Measurements from ENCODE around the gene FAM229A.
A peak's percentile ranks its signal among the peaks of the same experiment; 100 is the strongest.
"Not testable (repeated sequence)": the region's sequence is repeated elsewhere in the genome, so short reads cannot be mapped to it uniquely, and the experiment has no call there.

Gene FAM229A

DNA sequence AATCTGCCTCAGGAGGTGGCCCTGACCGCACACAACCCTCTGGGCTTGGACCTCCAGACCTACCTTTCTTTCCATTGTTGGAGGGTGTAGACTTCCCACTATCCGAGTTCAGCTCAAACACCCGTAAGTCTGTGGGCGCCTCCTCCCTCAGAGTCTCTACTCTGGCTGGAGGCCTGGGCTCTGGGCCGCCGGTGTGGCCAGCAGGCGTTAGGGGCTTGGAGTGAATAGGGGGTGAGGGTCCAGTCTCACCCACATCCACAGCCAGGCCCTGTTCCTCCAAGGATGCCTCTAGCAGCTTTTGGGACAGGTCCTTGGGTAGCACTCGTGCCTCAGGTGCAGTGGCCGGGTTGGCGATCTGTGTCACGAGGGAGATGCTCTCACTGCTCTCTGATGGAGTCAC lies 13.9 kb upstream of the FAM229A start:
- DNase-seq = no peak

DNA sequence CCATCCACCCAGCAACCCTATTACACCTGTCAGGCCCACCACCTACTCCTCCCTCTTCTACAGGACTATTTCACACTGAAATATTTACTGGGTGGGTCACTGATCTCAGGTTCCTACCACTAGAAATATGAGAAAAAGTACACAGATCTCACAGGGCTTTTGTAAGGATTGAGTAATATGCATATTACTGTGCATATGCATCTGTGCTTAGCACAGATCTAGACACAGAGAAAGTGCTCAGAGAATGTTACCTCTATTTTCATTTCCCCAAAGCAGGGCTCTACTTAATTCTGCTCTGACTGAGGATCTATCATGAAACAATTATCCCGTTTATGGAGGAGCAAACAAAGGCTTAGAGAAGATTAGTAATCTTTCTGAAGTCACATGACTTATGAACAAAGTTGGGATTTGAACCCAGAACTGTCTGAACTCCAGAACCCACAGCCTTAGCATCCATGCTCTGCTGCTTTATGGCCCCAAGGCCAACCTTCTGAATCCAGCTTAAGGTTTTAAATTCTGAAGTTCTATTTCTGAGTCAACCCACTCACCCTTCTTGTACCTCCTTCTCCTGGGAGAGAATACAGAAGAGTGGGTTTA lies 11.8 kb upstream of the FAM229A start:
- no peak for DNase-seq

DNA sequence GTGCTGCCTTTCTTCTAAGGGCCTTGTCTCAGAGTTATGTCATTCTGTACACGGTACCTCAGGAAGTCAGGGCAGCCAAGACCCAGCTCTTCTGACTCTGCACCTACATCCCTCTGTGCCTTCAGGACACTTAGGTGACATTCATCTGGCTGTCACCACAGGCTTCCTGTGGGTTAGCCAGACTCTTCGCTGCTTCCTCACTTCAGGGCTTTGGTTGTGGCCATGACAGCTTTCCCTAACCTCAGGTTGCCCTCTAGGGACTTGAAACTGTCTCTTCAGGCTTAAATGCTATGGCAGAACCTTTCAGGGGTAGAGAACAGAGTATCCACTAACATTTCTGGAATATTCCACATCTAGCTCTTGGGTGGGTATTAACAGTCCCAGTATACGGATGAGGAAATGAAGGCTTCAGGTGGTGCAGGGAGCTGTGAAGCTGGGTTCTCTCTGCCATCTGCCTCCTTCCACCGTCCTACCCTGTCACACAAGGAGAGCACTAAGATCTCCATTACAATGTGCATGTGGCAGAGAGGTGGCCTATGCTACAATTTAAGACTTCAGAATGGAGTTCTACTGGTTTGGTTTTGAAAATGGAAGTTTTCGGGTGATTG lies 10.0 kb upstream of the FAM229A start:
- peak; percentile 14 to 43 for DNase-seq

DNA sequence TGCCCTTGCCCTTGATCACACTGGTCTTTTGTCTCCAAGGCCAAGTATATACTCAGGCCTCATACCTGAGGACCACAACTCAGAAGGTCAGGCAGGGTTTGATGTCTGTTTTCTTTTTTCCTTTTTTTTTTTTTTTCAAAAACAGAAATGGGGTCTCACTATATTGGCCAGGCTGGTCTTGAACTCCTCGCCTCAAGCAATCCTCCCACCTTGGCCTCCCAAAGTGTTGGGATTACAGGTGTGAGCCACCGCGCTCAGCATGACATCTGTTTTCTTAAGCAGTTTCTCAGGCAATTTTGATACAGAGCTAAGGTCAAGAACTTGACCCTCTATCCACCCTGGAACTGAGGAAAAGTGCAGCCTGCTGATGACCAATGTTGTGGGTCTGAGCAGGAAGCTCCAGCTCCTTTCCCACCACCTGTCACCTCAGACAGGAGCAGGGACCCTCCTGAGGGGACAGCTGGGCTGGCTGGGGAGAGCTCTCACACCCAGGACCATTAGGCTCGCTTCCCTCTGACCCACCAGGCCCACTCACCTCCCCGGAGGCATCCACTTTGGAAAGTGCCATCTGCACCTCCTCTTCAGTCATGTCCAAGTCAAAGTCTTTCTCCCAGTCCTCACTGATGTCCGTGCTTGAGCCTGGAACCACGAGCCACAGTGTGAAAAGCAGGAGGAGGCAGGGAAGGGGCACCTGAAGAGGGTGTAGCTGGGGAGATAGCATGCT lies 5.8 kb upstream of the FAM229A start:
- no peak for DNase-seq

DNA sequence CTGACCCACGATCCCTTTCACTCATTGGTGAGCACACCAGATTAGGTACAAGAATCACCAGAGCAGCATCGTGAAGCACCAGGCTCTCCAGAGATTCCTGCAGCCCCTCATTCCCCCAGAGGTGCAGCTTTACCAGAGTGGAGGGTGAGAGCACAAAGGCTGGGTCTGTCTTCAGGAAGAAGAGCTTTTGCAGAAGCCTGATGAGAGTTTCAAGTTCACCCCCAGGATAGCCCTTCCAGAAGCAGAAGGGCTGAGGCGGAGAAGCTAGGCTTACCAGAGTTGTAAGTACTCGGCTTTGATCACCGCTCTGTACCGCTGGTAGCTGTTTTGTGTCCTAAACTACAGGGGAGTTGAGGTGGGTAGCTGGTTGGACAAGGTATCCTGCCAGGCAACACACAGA lies 3.2 kb upstream of the FAM229A start:
- DNase-seq = no peak

DNA sequence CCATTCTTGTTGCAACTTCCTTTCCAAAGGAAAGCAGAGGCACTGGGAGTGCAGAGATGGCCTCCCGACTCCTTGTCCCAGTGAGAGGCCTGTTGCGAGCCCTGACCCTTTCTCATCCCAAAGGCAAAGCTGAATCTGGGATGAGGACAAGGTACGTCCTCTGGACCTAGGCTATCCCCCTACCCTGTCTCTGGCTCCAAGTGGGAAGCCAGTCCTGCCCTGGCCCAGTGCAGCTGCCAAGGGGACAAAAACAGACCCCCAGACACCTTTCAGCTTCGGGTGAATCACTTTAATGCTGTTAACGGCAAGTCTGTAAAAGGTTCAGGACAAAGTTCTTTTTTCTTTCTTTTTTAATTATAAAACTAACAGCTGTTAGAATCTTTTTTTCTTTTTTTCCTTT lies 2.6 kb upstream of the FAM229A start:
- DNase-seq = no peak

DNA sequence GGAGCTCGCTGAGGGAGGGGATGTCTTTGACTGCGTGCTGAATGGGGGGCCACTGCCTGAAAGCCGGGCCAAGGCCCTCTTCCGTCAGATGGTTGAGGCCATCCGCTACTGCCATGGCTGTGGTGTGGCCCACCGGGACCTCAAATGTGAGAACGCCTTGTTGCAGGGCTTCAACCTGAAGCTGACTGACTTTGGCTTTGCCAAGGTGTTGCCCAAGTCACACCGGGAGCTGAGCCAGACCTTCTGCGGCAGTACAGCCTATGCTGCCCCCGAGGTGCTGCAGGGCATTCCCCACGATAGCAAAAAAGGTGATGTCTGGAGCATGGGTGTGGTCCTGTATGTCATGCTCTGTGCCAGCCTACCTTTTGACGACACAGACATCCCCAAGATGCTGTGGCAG lies 1.4 kb upstream of the FAM229A start:
- no peak for DNase-seq

DNA sequence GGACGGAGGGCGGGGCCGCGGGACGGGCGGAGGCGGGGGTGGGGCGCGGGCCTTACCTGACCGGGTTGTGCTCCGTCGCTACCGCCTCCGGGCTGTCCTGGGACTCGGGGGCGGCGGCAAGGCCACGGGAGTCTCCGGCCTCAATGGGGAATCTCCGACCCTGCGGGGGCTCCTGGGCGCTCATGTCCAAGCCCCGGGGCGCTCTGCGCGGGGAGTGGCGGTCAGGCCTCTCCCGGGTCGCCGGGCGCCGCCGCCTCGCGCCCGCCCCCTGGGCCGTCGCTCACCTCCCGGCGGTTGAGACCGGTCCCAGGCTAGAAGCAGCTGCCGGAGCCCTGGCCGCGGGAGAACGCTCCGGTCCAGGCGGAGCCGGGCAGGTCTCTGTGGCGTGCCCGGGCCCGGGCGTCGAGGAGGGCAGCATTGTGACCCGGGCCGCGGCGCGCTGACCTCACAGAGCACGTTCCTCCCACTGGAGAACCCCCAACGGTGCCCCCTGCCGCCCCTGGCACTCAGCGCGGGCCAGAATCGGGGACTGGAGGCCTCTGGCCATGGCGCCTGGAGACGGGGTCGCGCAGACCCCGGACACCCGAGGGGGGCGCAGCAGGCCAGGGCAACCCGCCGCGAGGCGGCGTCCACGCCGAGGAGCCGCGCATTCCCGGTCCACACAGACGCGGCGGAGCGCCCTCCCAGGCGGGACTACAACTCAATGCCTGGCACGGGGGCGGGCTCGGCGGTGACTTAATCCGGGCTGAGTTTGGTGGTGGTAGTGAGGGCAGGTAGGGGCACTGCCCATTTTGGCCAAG lies 411 bp downstream of the FAM229A start:
- DNase-seq = peak in 1 of 2 donors; percentile 26

DNA sequence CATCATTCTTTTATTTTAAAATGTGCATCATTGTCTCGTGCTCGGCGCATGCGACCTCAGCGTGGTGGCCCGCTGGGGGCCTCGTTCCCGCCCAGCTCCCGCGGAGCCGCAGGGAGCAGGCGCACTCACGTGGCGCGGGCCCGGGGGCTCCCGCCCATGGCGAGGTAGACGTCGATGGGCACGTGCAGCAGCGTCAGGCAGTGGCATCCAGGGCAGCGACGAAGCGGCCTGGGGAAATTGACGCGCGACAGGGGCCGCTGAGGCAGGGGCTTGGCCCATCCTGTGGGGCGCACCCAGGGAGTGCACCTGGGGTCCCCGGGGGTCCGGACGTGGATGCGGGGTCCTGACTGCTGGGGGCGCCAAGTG lies 994 bp downstream of the FAM229A start:
- DNase-seq = no peak

DNA sequence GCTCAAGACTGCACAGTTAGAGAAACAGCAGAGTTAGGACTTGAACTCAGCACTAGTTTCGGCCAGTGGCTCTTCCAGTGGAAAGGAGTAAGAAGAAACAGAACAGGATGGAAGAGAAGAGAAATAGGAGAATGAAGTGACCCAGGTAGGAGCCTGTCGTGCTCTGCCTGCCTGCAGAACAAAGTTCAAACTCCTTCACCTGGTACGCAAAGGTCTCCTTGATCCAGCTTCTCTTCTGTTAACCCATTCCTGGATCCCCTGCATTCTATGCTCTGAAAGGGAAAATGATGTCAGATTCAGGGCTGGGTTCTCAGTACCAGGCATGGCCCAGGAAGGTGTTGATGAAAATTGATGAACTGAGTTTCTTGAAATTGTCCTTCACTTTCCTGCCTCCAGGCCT lies 3.9 kb downstream of the FAM229A start:
- DNase-seq = no peak

DNA sequence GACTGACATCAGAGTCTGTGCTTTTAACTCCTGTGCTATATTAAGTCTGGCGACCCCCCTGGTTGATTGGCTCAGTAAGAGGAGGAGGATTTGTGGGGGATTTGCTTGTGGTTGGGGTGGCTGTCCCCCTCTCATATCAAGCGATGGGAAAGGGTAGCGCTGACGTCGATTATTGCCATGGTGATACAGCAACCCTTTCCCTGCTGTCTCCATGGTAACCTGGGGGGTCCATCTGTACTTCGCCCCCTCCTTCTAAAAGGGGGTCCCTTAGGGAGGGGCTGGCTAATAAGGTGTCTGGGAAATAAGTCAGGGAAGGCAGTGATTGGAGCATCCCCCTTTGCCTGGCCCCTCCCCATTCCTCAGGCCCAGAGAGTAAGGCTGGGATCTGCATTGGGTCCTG lies 4.7 kb downstream of the FAM229A start:
- DNase-seq = no peak

DNA sequence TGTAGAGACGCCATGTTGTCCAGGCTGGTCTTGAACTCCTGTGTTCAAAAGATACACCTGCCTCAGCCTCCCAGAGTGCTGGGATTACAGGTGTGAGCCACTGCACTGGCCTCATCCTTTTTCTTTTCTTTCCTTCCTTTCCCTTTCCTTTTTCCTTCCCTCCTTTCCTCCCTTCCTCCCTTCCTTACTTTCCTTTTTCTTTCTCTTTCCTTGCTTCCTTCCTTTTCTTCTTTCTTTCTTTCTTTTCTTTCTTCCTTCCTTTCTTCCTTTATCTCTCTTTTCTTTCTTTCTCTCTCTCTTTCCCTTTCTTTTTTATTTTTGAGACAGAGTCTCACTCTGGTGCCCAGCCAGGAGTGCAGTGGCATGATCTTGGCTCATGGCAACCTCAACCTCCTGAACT lies 5.8 kb downstream of the FAM229A start:
- no peak for DNase-seq

DNA sequence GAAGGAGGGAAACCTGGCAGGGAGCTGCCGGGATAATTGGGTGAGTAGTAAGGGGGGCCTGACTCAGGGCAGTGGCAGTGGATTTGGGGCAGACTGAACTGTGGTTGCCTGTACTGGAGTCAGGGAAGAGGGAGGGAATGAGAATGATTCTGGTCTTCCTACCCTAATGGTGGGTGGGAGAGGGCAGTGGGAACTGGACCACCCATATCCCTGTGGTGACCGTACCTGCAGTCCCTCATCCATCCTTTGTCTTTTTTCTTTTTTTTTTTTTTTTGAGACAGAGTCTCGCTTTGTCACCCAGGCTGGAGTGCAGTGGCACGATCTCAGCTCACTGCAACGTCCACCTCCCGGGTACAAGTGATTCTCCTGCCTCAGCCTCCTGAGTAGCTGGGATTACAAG lies 6.5 kb downstream of the FAM229A start:
- not testable (repeated sequence) for DNase-seq

DNA sequence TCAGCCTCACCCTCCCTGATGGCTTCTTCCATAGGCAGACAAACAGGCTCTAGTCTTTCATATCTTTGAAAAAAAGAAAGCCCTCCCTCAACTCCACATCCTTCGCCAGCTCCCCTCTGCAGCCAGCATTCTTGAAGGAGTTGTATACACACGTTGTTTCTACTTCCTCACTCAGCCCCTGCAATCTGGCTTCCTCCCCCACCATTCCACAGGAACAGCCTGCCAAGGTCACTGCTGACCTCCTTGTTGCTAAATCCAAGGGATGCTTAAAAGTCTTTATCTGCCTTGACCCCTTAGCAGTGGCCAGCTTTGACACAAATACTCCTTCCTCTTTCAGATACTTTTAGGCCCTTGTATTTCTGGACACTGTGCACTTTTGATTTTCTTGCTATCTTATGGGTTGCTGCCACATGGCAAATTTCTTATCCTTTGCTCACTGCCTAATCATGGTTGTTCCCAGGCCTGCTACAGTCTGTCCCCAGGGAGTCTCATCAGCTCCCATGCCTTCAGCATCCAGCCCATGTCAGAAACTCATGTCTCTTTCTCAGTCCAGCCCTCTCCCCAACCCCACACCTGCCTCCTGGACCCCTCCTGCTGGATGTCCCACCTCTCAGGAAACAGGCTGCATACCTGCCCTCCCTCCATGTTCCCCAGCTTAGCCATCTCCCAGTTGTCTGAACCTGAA lies 8.3 kb downstream of the FAM229A start:
- peak; percentile 50 to 54 for DNase-seq

DNA sequence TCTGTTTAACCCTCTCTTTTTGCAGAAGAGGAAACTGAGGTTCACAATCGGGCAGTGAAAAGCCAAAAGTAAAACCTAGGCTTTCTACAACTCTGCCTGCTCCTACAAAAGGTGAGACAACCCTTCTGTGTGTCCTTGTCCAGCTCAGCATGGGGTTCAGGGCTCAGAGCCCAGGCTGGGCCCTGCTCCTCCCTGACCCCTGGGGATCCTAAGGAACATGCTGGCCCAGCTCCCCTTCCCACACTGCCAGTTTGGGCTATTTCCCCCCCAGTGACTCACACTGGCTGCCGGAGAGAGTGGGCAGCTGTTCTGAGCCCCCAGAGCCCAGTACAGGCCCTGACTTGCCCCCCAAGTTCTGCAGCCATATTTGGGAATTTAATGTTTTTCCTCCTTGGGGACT lies 8.9 kb downstream of the FAM229A start:
- no peak for DNase-seq

DNA sequence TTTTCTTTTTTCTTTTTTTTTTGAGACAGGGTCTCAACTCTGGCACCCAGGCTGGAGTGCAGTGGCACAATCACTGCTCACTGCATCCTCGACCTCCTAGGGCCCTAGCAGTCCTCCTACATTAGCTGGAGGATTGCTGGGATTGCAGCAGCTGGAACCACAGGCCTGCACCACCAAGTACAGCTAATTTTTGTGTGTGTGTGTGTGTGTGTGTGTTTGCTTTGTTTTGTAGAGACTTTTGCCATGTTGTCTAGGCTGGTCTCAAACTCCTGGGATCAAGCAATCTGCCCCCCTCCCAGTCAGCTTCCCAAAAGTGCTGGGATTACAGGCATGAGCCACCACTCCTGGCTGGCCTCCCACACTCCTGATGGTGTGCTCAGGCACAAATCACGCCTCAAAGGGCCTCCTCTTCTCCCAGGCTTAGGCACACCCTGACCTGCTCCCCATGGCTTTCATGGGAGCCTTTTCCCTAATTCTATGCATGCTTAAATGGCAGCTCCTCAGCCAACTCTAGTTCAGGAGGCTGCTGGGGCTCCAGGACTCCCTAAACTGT lies 9.4 kb downstream of the FAM229A start:
- DNase-seq = no peak

DNA sequence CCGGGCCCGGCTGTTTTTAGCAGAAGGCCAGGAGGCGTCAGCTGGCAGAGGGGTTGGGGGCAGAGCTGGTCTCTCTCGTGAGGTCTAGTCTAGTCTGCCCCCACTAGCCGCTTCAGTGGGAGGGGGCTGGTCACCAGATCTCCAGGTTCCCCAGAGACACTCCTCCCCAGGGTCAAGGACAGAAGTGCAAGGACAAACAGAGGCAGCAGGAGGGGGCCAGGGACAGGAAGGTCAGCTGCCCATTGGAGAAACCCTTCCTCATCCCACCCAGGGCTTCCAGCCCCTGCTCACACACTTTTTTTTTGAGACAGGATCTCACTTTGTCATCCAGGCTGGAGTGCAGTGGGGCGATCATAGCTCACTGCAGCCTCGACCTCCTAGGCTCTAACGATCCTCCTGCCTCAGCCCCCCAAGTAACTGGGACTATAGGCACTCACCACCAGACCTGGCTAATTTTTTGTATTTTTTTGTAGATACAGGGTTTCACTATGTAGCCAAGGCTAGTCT lies 10.0 kb downstream of the FAM229A start:
- no peak for DNase-seq

DNA sequence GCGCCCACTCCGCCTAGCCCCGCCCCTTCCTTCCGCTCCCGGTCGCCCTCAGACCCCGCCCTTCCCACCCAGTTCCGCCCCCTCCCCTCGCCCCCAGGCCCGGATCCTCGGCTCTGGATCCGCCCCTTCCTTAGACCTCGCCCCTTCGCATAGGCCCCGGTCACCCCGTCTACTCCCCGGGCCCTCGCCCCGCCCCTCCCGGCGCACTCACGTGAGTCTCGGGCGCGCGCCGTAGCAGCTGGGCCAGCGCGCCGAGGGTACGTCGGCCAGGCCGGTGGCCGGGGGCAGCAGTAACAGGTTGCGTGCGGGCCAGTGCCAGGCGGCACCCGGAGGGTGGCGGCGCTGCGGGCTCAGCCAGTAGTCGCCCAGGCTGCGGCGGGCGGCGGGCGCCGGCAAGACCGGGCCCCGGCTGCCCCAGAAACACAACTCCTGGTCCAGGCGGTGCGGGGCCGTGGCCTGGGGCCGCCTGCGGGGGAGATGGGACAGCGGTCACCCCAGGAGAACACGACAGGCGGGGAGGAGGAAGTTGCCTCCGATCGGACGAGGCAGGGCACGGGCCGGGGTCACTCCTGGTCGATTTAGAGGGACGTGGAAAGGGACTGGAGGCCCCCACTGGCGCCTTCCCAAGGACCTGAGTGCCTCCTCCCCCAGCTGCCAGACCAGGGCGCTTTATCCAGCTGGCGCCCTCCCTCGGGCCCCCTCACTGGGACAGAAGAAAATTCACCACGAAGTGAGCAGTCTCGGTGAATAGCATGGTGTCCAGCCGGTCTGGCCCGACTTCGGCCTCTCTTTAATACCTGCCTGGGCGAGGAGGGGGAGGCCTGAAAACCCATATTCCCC lies 10.7 kb downstream of the FAM229A start:
- DNase-seq = peak; percentile 78 to 81

DNA sequence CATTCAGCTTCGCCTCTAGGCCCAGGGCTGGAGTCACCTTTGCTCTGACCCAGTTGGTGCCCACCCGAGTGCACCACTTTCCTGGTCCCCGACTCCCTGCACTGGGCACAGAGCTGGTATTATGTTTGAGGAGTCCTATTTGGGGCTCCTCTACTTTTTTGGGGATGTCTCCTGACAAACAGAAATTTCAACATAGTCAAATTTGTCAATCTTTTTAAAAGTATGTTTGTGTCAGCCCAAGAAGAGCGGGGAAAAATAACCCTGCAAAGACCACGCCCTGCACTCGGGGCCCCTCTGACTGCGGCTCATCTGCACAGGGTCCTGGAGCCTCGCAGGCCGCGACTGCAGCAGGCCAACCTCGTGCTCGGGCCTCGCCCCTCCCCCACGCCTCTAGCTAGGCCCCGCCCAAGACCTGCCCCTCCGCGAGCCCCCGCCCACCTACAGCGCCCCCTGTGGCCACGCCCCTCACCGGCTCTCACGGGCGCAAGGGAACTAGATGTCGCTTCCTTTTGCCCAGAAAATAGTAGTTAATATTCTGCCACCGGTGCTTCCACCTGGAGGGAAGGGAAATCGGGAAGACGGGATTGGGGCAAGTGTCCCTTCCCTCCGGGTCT lies 11.4 kb downstream of the FAM229A start:
- peak; percentile 55 to 74 for DNase-seq

DNA sequence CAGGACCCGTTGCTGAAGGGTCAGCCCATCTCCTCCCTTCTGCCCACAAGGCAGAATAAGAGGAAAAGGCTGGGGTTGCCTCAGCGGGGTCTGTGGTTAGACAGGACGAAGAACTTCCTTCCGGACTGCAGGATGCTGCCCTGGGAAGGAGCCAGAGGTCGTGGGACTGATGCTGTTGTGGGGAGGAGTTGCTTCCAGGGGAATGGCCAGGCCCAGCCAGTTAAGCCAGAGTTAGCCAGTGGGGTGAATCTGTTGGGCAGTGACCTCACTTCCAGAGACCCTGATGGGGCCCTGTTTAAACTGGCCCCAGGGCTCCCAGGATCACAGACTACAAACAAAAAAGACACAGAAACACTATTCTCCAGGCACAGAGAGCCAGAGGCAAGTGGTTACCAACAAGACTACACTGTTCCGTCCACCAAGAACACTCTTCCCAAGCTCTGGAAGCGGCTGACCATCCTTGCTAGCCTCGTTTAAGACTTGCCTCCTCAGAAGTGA lies 13.0 kb downstream of the FAM229A start:
- peak; percentile 62 to 68 for DNase-seq

All from inflammatory macrophage (primary cell).